ENCODE measurements around the gene RNF175. TPM values are rescaled to one million over a fixed set of nuclear protein-coding genes. Genes with fewer than 3 reads are reported as not detected.

The RNF175 gene
- total RNA-seq, 2 experiments from 2014 or later = not detected

DNA sequence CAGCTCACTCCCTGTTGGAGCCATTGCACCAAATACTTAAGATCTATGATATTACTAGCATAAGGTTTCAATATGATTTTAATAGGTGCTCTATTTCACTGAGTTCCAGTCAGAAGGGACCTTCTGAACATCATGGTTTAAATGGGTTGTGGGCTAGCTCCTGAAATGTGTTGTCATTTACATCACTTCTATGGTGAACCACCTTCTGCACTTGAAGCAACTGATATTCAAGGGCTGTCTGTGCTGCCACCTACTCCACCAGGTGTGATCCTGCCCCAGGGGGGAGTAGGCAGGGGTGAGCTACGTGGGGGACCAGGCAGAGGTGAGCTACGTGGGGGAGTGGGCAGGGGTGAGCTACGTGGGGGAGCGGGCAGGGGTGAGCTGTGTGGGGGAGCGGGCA lies 35.2 kb downstream of the RNF175 start:
- peaks cover 9% of the 10 kb centered on the region for H3K4me1 Mint-ChIP-seq
- H3K27ac Mint-ChIP-seq = no peak overlapping the region
- no peaks in the 10 kb centered on the region for H3K36me3 Mint-ChIP-seq
- ATAC-seq (peak; percentile 39), DNase-seq (no peak)
- H3K4me3 Mint-ChIP-seq = no peak overlapping the region
- no peaks in the 10 kb centered on the region for H3K9me3 Mint-ChIP-seq (ENCODE audit: low read depth)
- peaks cover 37% of the 10 kb centered on the region for H3K27me3 Mint-ChIP-seq
- CTCF ChIA-PET = no interaction called here

DNA sequence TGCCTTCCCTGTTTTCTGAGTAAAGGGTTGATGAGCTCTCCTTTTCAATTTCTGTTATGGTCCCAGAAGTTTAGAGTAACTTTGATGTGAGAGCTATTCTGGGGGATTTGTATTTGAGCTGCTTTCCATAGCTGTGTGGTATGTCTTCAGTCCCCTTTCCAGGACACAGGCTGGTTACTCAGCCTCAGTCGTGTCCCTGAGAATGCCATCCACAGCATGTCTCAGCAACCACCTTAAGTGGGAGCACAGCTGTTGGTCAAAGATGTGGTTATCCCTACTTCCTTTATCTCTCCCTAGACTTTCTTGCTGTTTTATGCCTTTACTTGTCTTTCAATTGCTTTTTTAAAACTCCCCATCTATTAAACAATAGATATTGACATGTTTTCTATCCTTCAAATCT lies 37.8 kb downstream of the RNF175 start:
- H3K9me3 Mint-ChIP-seq (ENCODE audit: low read depth) = no peaks in the 10 kb centered on the region
- H3K27me3 Mint-ChIP-seq = peaks cover 31% of the 10 kb centered on the region
- H3K36me3 Mint-ChIP-seq = no peaks in the 10 kb centered on the region
- no peak for ATAC-seq
- no peak for DNase-seq
- H3K4me1 Mint-ChIP-seq = peaks cover 5% of the 10 kb centered on the region
- CTCF ChIA-PET = no interaction called here
- no peak overlapping the region for H3K4me3 Mint-ChIP-seq
- no peak overlapping the region for H3K27ac Mint-ChIP-seq

DNA sequence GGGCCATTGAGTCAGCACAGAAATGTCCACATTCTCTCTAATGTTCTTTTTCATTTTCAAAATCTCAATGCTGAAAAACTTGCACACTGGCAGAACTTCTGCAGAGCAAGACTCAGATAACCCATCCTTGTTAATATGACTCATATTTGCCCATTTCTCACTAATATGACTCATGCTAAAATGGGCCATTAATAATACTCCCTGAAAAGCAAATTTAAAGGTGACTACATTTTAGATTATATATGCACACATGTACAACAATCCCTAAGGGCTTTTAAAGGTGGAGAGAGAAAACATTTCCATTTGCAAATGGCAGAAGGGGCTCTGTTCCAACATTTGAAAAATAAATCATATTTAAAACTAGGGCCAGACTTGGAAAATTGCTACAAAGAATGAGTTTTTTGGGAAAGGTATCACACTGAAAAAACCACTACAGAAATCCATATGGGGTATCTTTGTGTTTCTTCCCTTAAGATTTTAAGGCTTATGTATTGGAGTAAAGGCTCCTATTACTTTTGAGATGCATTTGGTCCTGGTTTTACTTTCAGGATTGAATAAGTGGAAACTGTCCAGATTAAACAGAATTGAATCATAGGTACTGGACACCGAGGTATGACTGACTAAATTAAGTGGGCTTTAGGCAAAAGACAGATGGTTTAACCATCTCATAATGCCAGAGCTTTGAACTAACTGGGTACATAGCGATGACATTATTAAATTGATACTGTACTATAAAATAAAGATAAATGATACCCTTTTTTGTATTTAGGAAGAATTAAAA lies 45.8 kb downstream of the RNF175 start:
- CTCF ChIA-PET = no interaction called here
- no peak for DNase-seq
- H3K27me3 Mint-ChIP-seq = peaks cover 48% of the 10 kb centered on the region
- H3K9me3 Mint-ChIP-seq (ENCODE audit: low read depth) = no peaks in the 10 kb centered on the region
- no peaks in the 10 kb centered on the region for H3K36me3 Mint-ChIP-seq
- H3K4me3 Mint-ChIP-seq = no peak overlapping the region
- peaks cover 3% of the 10 kb centered on the region for H3K4me1 Mint-ChIP-seq
- no peak for ATAC-seq
- H3K27ac Mint-ChIP-seq = no peak overlapping the region

DNA sequence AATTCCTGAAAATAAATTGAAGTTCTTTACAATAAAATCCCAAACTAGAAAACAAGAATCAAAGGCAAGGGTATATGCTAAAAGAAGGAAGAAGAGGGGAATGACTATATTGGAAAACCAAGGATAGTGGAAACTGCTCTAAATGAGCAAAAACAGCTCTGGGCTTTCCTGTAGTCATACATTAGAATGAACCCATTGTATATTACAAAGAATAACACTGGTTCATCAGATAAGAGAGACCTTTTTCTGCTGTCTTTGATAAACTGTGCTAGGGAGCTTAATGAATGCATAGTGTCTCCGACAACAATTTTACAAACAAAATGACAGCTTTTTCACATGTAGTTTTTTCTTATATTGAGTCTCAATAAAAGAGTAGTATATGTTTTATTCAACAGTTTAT lies 49.1 kb downstream of the RNF175 start:
- Mint-ChIP-seq H3K27me3 (peaks cover 55% of the 10 kb centered on the region), H3K4me3 (no peak overlapping the region), H3K4me1 (peaks cover 14% of the 10 kb centered on the region), H3K36me3 (no peaks in the 10 kb centered on the region), H3K27ac (no peak overlapping the region), H3K9me3 (ENCODE audit: low read depth) (no peaks in the 10 kb centered on the region)
- DNase-seq (no peak), ATAC-seq (no peak)
- CTCF ChIA-PET = no interaction called here

DNA sequence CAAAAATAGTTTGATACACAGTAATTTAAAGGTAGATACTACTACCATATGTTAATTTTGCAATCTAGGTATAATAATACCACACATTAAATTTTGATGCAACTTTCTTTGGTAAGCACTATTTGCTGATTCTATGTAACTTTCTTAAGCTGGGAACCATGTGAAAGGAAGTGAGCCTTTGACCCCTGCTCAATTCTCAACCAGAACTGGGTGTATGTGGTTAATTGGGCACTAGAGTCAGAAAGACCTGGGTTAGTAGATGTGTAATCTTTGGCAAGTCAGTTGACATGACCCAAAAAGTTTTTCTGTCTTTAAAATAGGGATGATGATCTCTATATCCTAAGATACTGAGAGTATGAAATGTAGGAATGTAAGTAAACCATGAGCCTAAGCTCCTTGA lies 53.3 kb downstream of the RNF175 start:
- no peaks in the 10 kb centered on the region for H3K9me3 Mint-ChIP-seq (ENCODE audit: low read depth)
- peaks cover 48% of the 10 kb centered on the region for H3K27me3 Mint-ChIP-seq
- ATAC-seq (no peak), DNase-seq (no peak)
- H3K4me1 Mint-ChIP-seq = peaks cover 15% of the 10 kb centered on the region
- no peak overlapping the region for H3K27ac Mint-ChIP-seq
- H3K4me3 Mint-ChIP-seq = no peak overlapping the region
- CTCF ChIA-PET = no interaction called here
- no peaks in the 10 kb centered on the region for H3K36me3 Mint-ChIP-seq

DNA sequence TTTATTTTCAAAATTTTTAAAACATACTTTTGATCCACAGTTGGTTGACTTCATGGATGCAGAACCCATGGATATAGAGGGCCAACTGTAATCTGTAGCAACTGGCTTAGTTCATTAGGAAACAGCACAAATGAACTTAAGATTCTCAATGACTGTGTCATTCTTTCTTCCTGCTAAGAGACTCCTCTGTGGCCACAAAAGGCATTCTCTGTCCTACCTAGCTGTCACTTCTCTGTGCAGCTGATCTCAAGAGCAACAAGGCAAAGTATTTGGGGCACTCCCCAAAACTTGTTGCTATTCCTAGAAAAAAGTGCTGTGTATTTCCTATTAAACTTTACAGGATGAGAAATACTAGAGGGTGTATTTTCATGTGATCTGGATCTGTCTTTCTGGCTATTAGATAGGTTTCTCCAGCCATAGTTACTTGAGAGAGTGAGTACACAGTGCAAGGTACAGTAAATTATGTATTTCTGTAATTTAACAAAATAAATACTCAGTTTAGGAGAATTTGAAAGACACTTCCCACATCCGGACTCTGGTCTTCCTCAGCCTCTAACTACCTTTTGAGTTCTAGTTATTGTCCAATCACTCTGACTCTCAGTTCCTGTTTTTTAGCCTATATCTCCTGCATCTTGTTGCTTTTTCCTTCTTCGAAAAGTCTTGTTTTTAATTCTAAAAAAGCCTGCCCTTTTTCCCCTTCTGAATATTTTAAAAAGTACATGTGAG lies 53.9 kb downstream of the RNF175 start:
- Mint-ChIP-seq H3K4me1 (peaks cover 15% of the 10 kb centered on the region), H3K36me3 (no peaks in the 10 kb centered on the region), H3K9me3 (ENCODE audit: low read depth) (no peaks in the 10 kb centered on the region), H3K27me3 (peaks cover 42% of the 10 kb centered on the region), H3K27ac (peak overlapping the region; percentile 46), H3K4me3 (no peak overlapping the region)
- CTCF ChIA-PET = no interaction called here
- ATAC-seq (no peak), DNase-seq (no peak)

DNA sequence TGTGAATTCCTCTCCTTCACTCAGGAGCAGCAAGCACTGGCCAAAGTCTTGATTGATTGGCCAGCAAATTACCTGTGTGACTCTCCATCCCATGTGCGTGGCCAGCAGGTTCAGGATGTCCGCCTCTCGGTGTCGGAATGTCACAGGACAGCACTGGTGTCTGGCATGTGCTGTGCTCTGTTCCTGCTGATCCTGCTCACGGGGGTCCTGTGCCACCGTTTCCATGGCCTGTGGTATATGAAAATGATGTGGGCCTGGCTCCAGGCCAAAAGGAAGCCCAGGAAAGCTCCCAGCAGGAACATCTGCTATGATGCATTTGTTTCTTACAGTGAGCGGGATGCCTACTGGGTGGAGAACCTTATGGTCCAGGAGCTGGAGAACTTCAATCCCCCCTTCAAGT lies 55.3 kb downstream of the RNF175 start:
- DNase-seq (no peak), ATAC-seq (no peak)
- no peaks in the 10 kb centered on the region for H3K9me3 Mint-ChIP-seq (ENCODE audit: low read depth)
- CTCF ChIA-PET = no interaction called here
- peaks cover 39% of the 10 kb centered on the region for H3K27me3 Mint-ChIP-seq
- no peak overlapping the region for H3K4me3 Mint-ChIP-seq
- H3K27ac Mint-ChIP-seq = no peak overlapping the region
- peaks cover 13% of the 10 kb centered on the region for H3K4me1 Mint-ChIP-seq
- no peaks in the 10 kb centered on the region for H3K36me3 Mint-ChIP-seq

DNA sequence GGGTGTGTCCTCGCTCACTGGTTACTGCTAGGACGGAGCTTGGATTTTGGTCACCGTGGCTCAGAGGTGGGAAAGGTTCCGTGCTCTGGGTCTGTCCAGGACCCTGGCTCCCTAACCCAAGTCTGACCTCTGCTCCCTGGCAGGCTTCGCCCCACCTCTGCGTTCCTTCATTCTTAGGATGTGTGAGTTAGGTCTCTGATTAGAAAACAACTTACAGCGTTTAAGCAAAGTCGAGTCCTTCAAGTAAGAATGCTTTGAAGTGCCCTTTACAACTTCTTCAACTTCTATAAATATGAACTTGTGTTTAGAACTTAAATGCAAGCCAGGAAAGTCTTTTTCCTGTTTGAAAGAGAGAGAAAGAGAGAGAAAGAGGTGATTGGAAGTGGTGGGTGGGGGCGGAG lies 74.9 kb downstream of the RNF175 start:
- no peak for ATAC-seq

DNA sequence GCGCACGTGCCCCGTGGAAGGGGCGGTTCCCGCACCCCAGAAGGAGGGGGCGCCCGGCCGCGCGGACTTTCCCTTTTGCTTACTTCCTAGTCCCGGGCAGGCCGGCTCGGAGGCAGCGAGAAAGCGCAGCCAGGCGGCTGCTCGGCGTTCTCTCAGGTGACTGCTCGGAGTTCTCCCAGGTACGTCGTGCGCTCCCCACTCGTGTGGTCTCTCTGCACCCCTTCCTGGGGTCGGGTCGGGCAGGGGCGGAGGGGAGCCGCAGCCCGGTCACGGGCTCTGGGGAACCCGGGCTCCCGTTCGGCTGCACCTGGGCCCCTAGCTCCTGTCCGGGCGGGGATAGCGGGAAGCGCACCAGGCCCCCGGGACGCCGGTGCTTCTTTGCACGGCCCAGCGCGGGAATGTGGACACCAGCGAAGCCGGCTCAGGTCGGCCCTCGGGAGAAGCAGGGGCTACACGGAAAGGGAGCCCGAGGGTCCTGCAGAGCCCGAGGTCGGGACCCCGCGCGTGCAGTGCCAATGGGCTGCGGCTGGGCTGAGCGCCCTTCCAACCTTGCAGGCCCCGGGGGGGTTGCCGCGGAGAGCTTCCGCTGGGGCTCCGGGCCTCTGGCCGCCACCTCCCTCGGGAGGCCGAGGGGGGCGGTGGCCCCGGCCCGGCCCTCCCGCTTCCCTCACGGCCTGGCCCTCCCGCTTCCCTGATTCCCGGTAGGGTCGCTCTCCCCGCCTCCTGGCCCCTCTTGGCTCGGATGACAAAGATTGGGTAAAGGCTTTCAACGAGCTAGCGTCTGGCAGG lies 75.4 kb downstream of the RNF175 start, which contains the start of gene TLR2:
TSS of gene TLR2 (plus strand) at position 99 of the 789 bp plus-strand sequence. CDS start 18,628 bp downstream, outside the sequence.
- DNase-seq (peak; percentile 49), ATAC-seq (peak; percentile 73)
- no peaks in the 10 kb centered on the region for H3K9me3 Mint-ChIP-seq (ENCODE audit: low read depth)
- H3K27ac Mint-ChIP-seq = no peak within 1 kb of the TSS
- peaks cover 8% of the 10 kb centered on the region for H3K4me1 Mint-ChIP-seq
- H3K27me3 Mint-ChIP-seq = peaks cover 51% of the 10 kb centered on the region
- H3K4me3 Mint-ChIP-seq = peak within 1 kb of the TSS; percentile 24
- peaks cover 2% of the 10 kb centered on the region for H3K36me3 Mint-ChIP-seq
- CTCF ChIA-PET = interaction anchor here (0.8 kb wide), 1 partner anchor 41 kb away, joined by 3 read pairs; no protein-coding TSS in a partner anchor

More for the DNA sequence above, 74.9 kb downstream of the RNF175 start:
- Mint-ChIP-seq H3K9me3 (ENCODE audit: low read depth) (no peaks in the 10 kb centered on the region), H3K36me3 (peaks cover 2% of the 10 kb centered on the region), H3K27me3 (peaks cover 45% of the 10 kb centered on the region), H3K4me3 (peak overlapping the region; percentile 24), H3K27ac (no peak overlapping the region), H3K4me1 (peaks cover 8% of the 10 kb centered on the region)
- CTCF ChIA-PET = interaction anchor here (0.8 kb wide), 1 partner anchor 42 kb away, joined by 3 read pairs; no protein-coding TSS in a partner anchor
- no peak for DNase-seq

DNA sequence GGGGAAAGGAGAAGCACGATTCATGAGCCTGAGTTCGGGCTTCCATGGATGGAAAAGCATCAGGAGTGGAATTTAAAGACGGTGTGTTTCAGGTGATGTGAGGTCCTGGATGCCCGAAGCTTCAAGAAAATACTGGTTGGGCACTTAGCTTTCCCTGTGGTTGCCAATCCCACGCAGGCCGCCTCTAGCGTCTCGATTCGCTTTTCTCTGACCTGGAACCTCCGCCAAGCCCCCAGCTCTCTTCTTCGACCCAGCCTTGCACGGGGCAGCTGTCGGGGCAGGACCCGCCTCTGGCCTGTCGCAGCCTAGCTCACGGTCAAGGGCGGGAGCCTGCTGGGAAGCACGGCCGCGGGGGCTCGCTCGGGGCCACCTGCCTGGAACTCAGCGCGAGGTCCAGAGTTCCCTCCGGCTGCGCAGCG lies 76.1 kb downstream of the RNF175 start:
- CTCF ChIA-PET = interaction anchor here (1.0 to 1.3 kb wide), 2 partner anchors 58 to 66 kb away, joined by 3 to 4 read pairs; no protein-coding TSS in a partner anchor
- DNase-seq (no peak), ATAC-seq (no peak)
- H3K36me3 Mint-ChIP-seq = peaks cover 2% of the 10 kb centered on the region
- H3K27me3 Mint-ChIP-seq = peaks cover 54% of the 10 kb centered on the region
- peak overlapping the region; percentile 4 for H3K4me3 Mint-ChIP-seq
- H3K27ac Mint-ChIP-seq = no peak overlapping the region
- H3K4me1 Mint-ChIP-seq = peaks cover 8% of the 10 kb centered on the region
- H3K9me3 Mint-ChIP-seq (ENCODE audit: low read depth) = no peaks in the 10 kb centered on the region

DNA sequence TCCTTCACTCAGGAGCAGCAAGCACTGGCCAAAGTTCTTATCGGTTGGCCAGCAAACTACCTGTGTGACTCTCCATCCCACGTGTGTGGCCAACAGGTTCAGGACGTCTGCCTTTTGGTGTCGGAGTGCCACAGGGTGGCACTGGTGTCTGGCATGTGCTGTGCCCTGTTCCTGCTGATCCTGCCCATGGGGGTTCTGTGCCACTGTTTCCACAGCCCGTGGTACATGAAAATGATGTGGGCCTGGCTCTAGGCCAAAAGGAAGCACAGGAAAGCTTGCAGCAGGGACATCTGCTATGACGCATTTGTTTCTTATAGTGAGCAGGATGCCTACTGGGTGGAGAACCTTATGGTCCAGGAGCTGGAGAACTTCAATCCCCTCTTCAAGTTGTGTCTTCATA lies 80.3 kb downstream of the RNF175 start:
- H3K9me3 Mint-ChIP-seq (ENCODE audit: low read depth) = no peaks in the 10 kb centered on the region
- no peak overlapping the region for H3K27ac Mint-ChIP-seq
- H3K27me3 Mint-ChIP-seq = peaks cover 62% of the 10 kb centered on the region
- peaks cover 4% of the 10 kb centered on the region for H3K4me1 Mint-ChIP-seq
- no peak overlapping the region for H3K4me3 Mint-ChIP-seq
- no peak for ATAC-seq
- DNase-seq = no peak
- H3K36me3 Mint-ChIP-seq = no peaks in the 10 kb centered on the region
- CTCF ChIA-PET = no interaction called here

DNA sequence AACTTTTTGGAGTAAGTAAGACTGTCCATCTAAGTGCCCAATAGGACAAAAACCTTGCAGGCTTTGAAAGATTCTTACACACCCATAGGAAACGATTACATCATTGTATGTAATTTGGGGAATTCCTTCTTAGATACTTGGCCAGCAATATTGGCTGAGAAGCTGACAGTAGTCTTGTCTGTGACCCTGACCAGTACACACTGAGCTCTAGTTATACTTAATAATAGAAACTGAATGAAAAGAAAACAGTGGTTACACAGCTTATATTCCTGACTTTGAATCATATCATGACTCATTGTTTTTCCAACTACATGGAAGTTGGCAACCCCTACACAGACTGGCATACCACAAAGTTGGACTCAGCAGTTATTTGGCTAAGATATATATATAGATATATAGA lies 82.8 kb downstream of the RNF175 start:
- DNase-seq = no peak
- Mint-ChIP-seq H3K27me3 (peaks cover 51% of the 10 kb centered on the region), H3K4me3 (no peak overlapping the region), H3K27ac (no peak overlapping the region), H3K36me3 (no peaks in the 10 kb centered on the region), H3K9me3 (ENCODE audit: low read depth) (no peaks in the 10 kb centered on the region), H3K4me1 (no peaks in the 10 kb centered on the region)
- no peak for ATAC-seq
- CTCF ChIA-PET = no interaction called here

DNA sequence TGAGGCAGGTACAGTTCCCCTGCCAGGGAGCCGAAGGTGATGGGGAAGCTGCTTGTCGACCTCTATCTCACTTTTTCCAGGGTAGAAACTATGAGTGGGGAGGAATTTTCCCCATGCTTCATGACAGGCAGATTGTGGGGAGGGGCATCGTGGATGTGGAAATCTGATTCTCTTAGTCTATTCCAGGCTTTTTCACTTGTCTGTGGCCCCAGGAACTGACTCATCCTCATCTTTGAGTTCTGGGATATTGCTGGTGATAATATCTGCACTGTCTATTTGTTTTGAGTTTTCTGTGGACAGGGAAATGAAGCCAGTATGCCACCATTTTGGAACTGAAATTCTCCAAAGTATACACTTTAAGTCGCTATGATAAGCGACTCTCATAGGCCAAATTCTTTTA lies 83.3 kb downstream of the RNF175 start:
- Mint-ChIP-seq H3K4me3 (no peak overlapping the region), H3K9me3 (ENCODE audit: low read depth) (no peaks in the 10 kb centered on the region), H3K4me1 (no peaks in the 10 kb centered on the region), H3K36me3 (no peaks in the 10 kb centered on the region), H3K27ac (no peak overlapping the region), H3K27me3 (peaks cover 51% of the 10 kb centered on the region)
- ATAC-seq = no peak
- CTCF ChIA-PET = no interaction called here
- no peak for DNase-seq
